Cardiac muscle cell (in vitro differentiated cells and primary cell): ENCODE data around the gene NPTX2. TPM values are rescaled to one million over a fixed set of nuclear protein-coding genes. Genes with fewer than 3 reads are reported as not detected.

Experiments
- DNase-seq, 2 donors: peaks; one replicate each; pipeline versions ENCODE4 v3.0.0 to v3.0.0-alpha.2; 2010 to 2017; ENCODE audit warnings: low read depth in 1 of 2, low spot score in 1 of 2
- H3K27ac ChIP-seq: fragments of 200-600 bp; sonication (generic); 2 replicates; pipeline ENCODE4 v1.5.1; 2016
- H3K27me3 ChIP-seq: fragments of 200-600 bp; sonication (generic); 2 replicates; pipeline ENCODE4 v1.6.0; 2016; ENCODE audit warnings: control low read depth
- H3K36me3 ChIP-seq: fragments of 200-600 bp; sonication (generic); 2 replicates; pipeline ENCODE4 v1.5.1; 2016; ENCODE audit warnings: control low read depth
- H3K4me1 ChIP-seq: fragments of 200-600 bp; sonication (generic); 2 replicates; pipeline ENCODE4 v1.8.1; 2017; ENCODE audit warnings: low read depth, mild to moderate bottlenecking, mixed run types
- H3K4me3 ChIP-seq: fragments of 200-600 bp; sonication (generic); 2 replicates; pipeline ENCODE4 v1.5.1; 2016; ENCODE audit warnings: mild to moderate bottlenecking
- H3K9me3 ChIP-seq: fragments of 200-600 bp; sonication (generic); 2 replicates; pipeline ENCODE4 v1.5.1; 2017; ENCODE audit warnings: low read depth, mild to moderate bottlenecking, control low read depth
- polyA plus RNA-seq: library from polyadenylated mRNA; unstranded; fragments of >200 nt; fragmentation: Nextera tagmentation; extraction: Ambion mirVana; gene quantifications from 2 replicates; pipeline ENCODE4 v1.2.1, GENCODE V29; 2016
- total RNA-seq: library from RNA; depleted of rRNA; stranded (reverse); fragments of >200 nt; gene quantifications from 2 replicates; pipeline ENCODE4 v1.2.3, GENCODE V29; 2016
- TF ChIP-seq, protein P1 (sequence below): IDR thresholded peaks from 2 replicates; pipeline ENCODE4 v1.5.1; 2012; ENCODE audit warnings: low read depth, mild to moderate bottlenecking, low read length

The NPTX2 gene
- total and polyA plus RNA-seq, 2 experiments from 2014 or later: not detected

DNA sequence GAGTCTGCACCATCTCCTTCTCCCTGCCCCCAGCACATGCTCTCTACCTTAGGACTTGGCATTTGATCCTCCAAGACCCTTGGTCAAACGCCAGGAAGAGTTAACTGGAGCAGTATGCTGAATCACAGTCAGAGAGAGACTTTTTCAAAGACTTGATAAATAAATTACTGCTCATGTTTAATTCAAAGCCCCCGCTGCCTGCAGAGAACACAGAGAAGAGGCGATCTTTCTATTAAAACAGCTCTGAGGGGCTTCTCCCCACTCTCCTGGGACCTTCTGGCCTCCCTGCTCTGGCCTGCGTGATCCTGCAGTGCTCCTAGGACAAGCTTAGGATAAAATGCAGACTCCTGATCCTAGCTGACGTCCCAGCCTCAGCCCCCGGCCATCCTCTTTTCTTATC lies 47.8 kb downstream of the NPTX2 start:
- H3K9me3 ChIP-seq: no peaks in the 10 kb centered on the region
- TF ChIP-seq, protein P1, sequence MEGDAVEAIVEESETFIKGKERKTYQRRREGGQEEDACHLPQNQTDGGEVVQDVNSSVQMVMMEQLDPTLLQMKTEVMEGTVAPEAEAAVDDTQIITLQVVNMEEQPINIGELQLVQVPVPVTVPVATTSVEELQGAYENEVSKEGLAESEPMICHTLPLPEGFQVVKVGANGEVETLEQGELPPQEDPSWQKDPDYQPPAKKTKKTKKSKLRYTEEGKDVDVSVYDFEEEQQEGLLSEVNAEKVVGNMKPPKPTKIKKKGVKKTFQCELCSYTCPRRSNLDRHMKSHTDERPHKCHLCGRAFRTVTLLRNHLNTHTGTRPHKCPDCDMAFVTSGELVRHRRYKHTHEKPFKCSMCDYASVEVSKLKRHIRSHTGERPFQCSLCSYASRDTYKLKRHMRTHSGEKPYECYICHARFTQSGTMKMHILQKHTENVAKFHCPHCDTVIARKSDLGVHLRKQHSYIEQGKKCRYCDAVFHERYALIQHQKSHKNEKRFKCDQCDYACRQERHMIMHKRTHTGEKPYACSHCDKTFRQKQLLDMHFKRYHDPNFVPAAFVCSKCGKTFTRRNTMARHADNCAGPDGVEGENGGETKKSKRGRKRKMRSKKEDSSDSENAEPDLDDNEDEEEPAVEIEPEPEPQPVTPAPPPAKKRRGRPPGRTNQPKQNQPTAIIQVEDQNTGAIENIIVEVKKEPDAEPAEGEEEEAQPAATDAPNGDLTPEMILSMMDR: no peak
- no peak overlapping the region for H3K27ac ChIP-seq
- no peaks in the 10 kb centered on the region for H3K4me1 ChIP-seq
- no peaks in the 10 kb centered on the region for H3K36me3 ChIP-seq
- H3K27me3 ChIP-seq: no peaks in the 10 kb centered on the region
- no peak overlapping the region for H3K4me3 ChIP-seq
- no peak for DNase-seq

DNA sequence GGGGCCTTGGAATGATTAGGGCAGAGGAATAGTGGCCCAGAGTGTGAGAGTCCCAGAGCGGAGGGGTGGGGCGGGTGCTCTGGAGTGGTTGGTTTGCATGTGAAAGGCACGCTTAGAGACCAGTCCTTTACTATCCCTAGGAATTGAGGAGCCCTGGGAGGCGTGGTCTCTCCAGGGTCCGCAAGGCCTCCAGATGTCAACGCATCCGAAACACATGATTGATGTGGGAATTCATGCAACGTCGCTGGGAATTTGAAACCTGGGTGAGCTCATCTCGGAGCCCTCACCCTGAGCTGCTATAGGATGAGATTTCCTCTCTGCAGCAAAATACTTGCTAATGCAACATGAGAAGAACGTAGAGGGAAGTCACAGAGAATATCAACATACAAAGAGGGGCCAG lies 51.2 kb downstream of the NPTX2 start:
- Histone ChIP-seq H3K27ac (no peak overlapping the region), H3K4me3 (no peak overlapping the region), H3K4me1 (no peaks in the 10 kb centered on the region), H3K27me3 (no peaks in the 10 kb centered on the region), H3K9me3 (no peaks in the 10 kb centered on the region), H3K36me3 (no peaks in the 10 kb centered on the region)
- DNase-seq: no peak
- TF ChIP-seq, protein P1: no peak

DNA sequence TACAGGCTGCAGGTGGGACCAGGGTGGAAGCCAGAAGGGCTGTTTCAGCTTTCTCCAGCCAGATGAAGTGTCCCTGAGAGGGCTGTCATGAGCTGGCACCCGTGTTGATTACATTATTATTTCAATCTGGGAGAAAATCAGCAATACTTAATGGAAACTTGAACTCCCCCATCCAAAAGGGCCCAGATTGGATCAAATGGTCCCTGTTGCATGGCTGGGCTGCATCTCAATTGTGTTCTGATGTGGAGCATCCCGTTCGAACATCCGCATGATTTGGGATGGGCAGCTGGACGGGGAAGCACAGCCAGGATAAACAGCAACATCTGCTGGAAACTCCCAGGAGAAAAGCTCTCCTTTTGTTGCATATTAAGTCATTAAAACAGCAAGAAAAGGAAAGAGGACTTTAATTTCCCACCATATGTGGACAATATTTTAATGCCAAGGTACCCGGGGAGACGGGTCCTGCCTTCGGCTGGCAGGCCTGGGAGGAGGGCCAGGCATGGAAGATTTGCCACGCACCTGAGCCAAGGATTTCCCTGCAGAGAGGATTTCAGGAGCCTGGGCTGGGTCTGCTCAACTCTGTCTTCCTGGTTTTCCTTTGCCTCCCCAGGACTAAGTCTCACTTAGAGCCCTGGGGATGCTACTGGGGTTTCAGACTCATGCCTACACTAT lies 52.4 kb downstream of the NPTX2 start:
- TF ChIP-seq, protein P1: no peak

DNA sequence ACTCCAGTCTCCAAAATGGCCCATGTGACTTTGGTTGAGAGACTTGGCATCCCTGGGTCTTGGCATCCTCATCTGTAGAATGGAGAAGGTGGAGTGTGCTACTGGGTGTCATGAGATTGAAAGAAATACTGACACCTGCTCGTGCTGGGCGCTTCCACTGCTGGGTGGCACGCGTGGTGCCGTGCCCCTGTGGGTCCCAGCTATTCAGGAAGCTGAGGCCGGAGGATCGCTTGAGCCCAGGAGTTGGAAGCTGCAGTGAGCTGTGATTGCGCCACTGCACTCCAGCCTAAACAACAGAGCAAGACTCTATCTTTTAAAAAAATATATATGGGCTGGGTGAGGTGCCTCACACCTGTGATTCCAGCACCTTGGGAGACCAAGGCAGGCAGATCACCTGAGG lies 53.1 kb downstream of the NPTX2 start:
- no peak overlapping the region for H3K4me3 ChIP-seq
- DNase-seq: no peak
- TF ChIP-seq, protein P1: no peak
- no peaks in the 10 kb centered on the region for H3K9me3 ChIP-seq
- H3K36me3 ChIP-seq: no peaks in the 10 kb centered on the region
- H3K4me1 ChIP-seq: no peaks in the 10 kb centered on the region
- no peaks in the 10 kb centered on the region for H3K27me3 ChIP-seq
- H3K27ac ChIP-seq: no peak overlapping the region

More for the DNA sequence above, 52.4 kb downstream of the NPTX2 start:
- Histone ChIP-seq H3K27me3 (no peaks in the 10 kb centered on the region), H3K4me3 (no peak overlapping the region), H3K9me3 (no peaks in the 10 kb centered on the region), H3K4me1 (no peaks in the 10 kb centered on the region), H3K27ac (no peak overlapping the region), H3K36me3 (no peaks in the 10 kb centered on the region)
- DNase-seq: no peak

DNA sequence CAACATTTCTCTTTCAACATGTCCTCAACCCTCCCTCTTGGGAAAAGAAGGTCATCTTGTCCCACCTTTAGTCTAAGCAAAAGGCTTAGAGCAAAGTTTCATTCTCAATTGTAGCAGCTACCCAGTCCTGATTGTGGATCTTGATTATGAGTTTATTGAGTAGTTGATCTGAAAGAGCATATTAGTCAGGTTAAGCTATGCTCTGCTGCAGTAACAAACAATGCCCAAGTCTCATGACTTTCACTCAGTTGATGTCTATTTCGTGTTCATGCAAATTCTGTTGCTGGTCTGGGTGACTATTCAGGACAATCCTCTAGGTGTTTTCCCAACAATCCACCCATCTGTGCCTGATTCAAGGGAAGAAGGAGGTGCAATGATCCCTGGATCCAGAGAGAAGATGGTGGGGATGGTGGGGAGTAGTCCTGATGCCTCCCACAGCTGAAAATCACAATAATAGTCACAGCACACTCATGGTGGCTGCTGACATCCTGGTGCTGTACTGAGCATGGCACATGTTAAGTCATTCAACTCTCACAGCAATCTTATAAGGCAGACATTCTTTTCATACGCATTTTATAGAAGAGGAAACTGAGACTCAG lies 54.7 kb downstream of the NPTX2 start:
- H3K4me1 ChIP-seq: no peaks in the 10 kb centered on the region
- H3K9me3 ChIP-seq: no peaks in the 10 kb centered on the region
- no peaks in the 10 kb centered on the region for H3K36me3 ChIP-seq
- H3K27me3 ChIP-seq: no peaks in the 10 kb centered on the region
- no peak for DNase-seq
- TF ChIP-seq, protein P1: no peak
- H3K4me3 ChIP-seq: no peak overlapping the region
- no peak overlapping the region for H3K27ac ChIP-seq
